NCI-H1417 treated with DMSO at 0.1 percent for 48 hours (cell line): ENCODE data around the gene RHOH.

Experiments
- DNase-seq: peaks from one replicate; lab custom pipeline; 2025; lab: John Stamatoyannopoulos, UW

Gene RHOH

GRCh38 chr4:40190019-40190418 lies 6.8 kb upstream of the RHOH start:
- DNase-seq = peak; percentile 13

GRCh38 chr4:40190465-40190864 lies 6.4 kb upstream of the RHOH start:
- DNase-seq = no peak

GRCh38 chr4:40190880-40191815 lies 5.7 kb upstream of the RHOH start:
- peak; percentile 60 for DNase-seq

- DNase-seq = no peak
Observed at GRCh38 chr4:40192114-40193015, 4.5 kb upstream of the RHOH start.

- DNase-seq = no peak
Observed at GRCh38 chr4:40193016-40193571, 3.7 kb upstream of the RHOH start.

GRCh38 chr4:40193578-40193977 lies 3.3 kb upstream of the RHOH start:
- DNase-seq = no peak

- no peak for DNase-seq
Observed at GRCh38 chr4:40194602-40195161, 2.1 kb upstream of the RHOH start.

GRCh38 chr4:40195182-40196177 lies 1.4 kb upstream of the RHOH start:
- DNase-seq = no peak

- no peak for DNase-seq
Observed at GRCh38 chr4:40196272-40196671, 559 bp upstream of the RHOH start.

GRCh38 chr4:40197879-40198689 lies 1.3 kb downstream of the RHOH start:
- DNase-seq = no peak

- DNase-seq = no peak
Observed at GRCh38 chr4:40199179-40199670, 2.4 kb downstream of the RHOH start.

- no peak for DNase-seq
Observed at GRCh38 chr4:40199999-40200874, 3.4 kb downstream of the RHOH start.

- DNase-seq = no peak
Observed at GRCh38 chr4:40200875-40201801, 4.3 kb downstream of the RHOH start.

- DNase-seq = no peak
Observed at GRCh38 chr4:40201898-40202297, 5.1 kb downstream of the RHOH start.

GRCh38 chr4:40202474-40202873 lies 5.6 kb downstream of the RHOH start:
- no peak for DNase-seq

GRCh38 chr4:40204507-40205258 lies 7.9 kb downstream of the RHOH start:
- no peak for DNase-seq
